ENCODE measurements around the gene PSTPIP1.

GRCh38 chr15:76964157-76964556 lies 30.8 kb upstream of the PSTPIP1 start:
- no peak for TF ChIP-seq POLR2A (IDR thresholded peaks at IDR 0.05; ENCODE audit: low read length)
- no peak for TF ChIP-seq KDM1A (IDR thresholded peaks at IDR 0.05; ENCODE audit: low read depth)
- no peak for TF ChIP-seq RFX5 (IDR thresholded peaks at IDR 0.05)
- TF ChIP-seq MAX (IDR thresholded peaks at IDR 0.05): no peak
- no peak for TF ChIP-seq HDAC2 (IDR thresholded peaks at IDR 0.05)
- no peak for TF ChIP-seq HMGXB4 (CRISPR knock-in tag; IDR thresholded peaks at IDR 0.05; ENCODE audit: borderline replicate concordance)
- no peak for TF ChIP-seq CTCF (IDR thresholded peaks at IDR 0.05)
- no peak for TF ChIP-seq EP300 (IDR thresholded peaks at IDR 0.05)
- no peak for TF ChIP-seq MAFK (IDR thresholded peaks at IDR 0.05; ENCODE audit: partially characterized antibody)
